Upper lobe of left lung (tissue), 6 donors: Measurements from ENCODE around the gene SLC2A3. TPM values are rescaled to one million over a fixed set of nuclear protein-coding genes. Genes with fewer than 3 reads are reported as not detected.
"Not testable (repeated sequence)": the region's sequence is repeated elsewhere in the genome, so short reads cannot be mapped to it uniquely, and the experiment has no call there.

Source experiments
- ATAC-seq, 2 donors: fragments of 200-7000 bp; cut with Tn5 transposase; one replicate each; pipeline ENCODE4 v1.9.1; 2022; ENCODE audit warnings: mild to moderate bottlenecking in 2 of 2, moderate library complexity in 2 of 2; ENCODE audit not compliant: low FRiP score in 2 of 2
- DNase-seq, 2 donors: peaks; one replicate each; pipeline ENCODE4 v3.0.0-alpha.2; 2019 to 2020
- H3K27ac ChIP-seq, 4 donors: fragments of 200-600 bp; sonication (generic); one replicate each; pipeline ENCODE4 v1.5.1; 2016 to 2019
- H3K27me3 ChIP-seq, 4 donors: fragments of 200-600 bp; sonication (generic); one replicate each; pipeline ENCODE4 v1.5.1; 2017 to 2019
- H3K36me3 ChIP-seq, 4 donors: fragments of 200-600 bp; sonication (generic); one replicate each; pipeline ENCODE4 v1.5.1; 2016 to 2019
- H3K4me1 ChIP-seq, 4 donors: fragments of 200-600 bp; sonication (generic); one replicate each; pipeline ENCODE4 v1.5.1; 2018 to 2019
- H3K4me3 ChIP-seq, 4 donors: fragments of 200-600 bp; sonication (generic); one replicate each; pipeline ENCODE4 v1.5.1; 2017 to 2019; ENCODE audit warnings: mild to moderate bottlenecking in 2 of 4, moderate library complexity in 1 of 4
- H3K9me3 ChIP-seq, 4 donors: fragments of 200-600 bp; sonication (generic); one replicate each; pipeline ENCODE4 v1.5.1; 2018 to 2019
- EP300 ChIP-seq, 4 donors: sonication (generic); formaldehyde crosslinking; IDR thresholded peaks; one replicate each; pipeline ENCODE4 v1.5.1; 2017; ENCODE audit warnings: antibody characterized with exemption in 4 of 4, control low read depth in 2 of 4
- POLR2A ChIP-seq, 4 donors: fragments of 450-650 bp; IDR thresholded peaks; one replicate each; pipeline ENCODE4 v1.5.1; 2016 to 2017; ENCODE audit warnings: antibody characterized with exemption in 4 of 4, mild to moderate bottlenecking in 2 of 4
- POLR2AphosphoS5 ChIP-seq, 2 donors: sonication (generic); formaldehyde crosslinking; IDR thresholded peaks; one replicate each; pipeline ENCODE4 v1.5.1; 2017; ENCODE audit warnings: antibody characterized with exemption in 2 of 2
- WGBS, 2 donors: methylation state at CpG; one replicate each; pipeline ENCODE4 v1.1.5; 2017 to 2018; 5-methylcytosine and 5-hydroxymethylcytosine counted together
- total RNA-seq, 6 donors: library from RNA; depleted of rRNA in 4 of 6; stranded (reverse); fragments of >200 nt in 4 of 6; gene quantifications; one replicate each; pipeline versions ENCODE4 v1.1.0 to v1.2.1, GENCODE V29; 2016 to 2021
- TF ChIP-seq, protein P1 (sequence below), 6 experiments: fragments of 450-650 bp in 4 of 6; fragments of 200-600 bp in 2 of 6; sonication (generic) in 2 of 6; IDR thresholded peaks; one replicate each; pipeline ENCODE4 v1.5.1; 2016 to 2019; ENCODE audit warnings: antibody characterized with exemption in 6 of 6
- donor health status: DM: no; HTN: no; CAD: no; lungs with moderate emphysema.
- donor health status: DM: no; HTN: yes; CAD: no; lungs with severe emphysema.

Gene SLC2A3
- total RNA-seq, 6 donors from 2014 or later = 43.0 to 148 (median 63.4) TPM

DNA sequence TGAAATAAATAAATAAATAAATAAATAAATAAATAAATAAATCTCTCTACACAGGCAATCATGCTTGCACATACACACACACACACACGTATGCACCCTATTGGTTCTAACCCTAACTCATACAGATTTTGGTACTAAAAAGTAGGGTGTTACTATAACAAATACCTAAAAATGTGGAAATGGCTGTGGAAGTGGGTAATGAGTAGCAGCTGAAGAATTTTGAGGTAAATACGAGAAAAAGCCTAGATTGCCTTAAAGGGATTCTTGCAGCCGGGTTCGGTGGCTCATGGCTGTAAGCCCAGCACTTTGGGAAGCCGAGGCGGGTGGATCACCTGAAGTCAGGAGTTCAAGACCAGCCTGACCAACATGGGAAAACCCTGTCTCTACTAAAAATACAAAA is 15.7 kb upstream of the SLC2A3 start:
- no peak for DNase-seq
- no peak for ATAC-seq
- 94 to 96% methylated on average over 6 of the region's 6 CpGs for WGBS, 2 donors

DNA sequence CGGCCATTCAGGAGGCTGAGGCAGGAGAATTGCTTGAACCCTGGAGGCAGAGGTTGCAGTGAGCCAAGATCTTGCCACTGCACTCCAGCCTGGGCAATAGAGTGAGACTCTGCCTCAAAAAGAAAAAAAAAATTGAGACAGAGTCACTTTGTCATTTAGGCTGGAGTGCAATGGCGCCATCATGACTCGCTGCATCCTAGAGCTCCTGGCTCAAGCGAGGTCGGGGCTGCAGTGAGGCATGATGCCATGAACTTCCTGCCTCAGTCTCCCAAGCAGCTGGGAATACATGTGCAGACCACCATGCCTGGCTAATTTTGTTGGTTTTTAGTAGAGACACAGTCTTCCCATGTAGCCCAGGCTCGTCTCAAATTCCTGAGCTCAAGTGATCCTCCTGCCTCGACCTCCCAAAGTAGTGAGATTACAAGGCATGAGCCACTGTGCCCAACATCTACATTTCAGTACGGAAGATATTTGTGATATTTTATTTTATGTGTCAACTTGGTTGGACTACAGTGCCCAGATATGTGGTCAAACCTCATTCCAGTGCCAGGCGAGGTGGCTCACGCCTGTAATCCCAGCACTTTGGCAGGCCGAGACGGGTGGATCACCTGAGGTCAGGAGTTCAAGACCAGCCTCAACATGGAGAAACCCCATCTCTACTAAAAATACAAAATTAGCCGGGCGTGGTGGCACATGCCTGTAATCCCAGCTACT is 14.4 kb upstream of the SLC2A3 start:
- not testable (repeated sequence) for H3K4me1 ChIP-seq, H3K27me3 ChIP-seq, H3K4me3 ChIP-seq, DNase-seq, H3K27ac ChIP-seq, H3K36me3 ChIP-seq, ATAC-seq, H3K9me3 ChIP-seq
- 90 to 91% methylated on average over 12 to 14 of the region's 14 CpGs for WGBS, 2 donors

More for the DNA sequence above, 15.7 kb upstream of the SLC2A3 start:
- Histone ChIP-seq H3K27ac (no peak overlapping the region), H3K4me3 (no peak overlapping the region), H3K9me3 (no peaks in the 10 kb centered on the region), H3K4me1 (no peaks in the 10 kb centered on the region), H3K27me3 (no peaks in the 10 kb centered on the region), H3K36me3 (no peaks in the 10 kb centered on the region)
- TF ChIP-seq, protein P1, sequence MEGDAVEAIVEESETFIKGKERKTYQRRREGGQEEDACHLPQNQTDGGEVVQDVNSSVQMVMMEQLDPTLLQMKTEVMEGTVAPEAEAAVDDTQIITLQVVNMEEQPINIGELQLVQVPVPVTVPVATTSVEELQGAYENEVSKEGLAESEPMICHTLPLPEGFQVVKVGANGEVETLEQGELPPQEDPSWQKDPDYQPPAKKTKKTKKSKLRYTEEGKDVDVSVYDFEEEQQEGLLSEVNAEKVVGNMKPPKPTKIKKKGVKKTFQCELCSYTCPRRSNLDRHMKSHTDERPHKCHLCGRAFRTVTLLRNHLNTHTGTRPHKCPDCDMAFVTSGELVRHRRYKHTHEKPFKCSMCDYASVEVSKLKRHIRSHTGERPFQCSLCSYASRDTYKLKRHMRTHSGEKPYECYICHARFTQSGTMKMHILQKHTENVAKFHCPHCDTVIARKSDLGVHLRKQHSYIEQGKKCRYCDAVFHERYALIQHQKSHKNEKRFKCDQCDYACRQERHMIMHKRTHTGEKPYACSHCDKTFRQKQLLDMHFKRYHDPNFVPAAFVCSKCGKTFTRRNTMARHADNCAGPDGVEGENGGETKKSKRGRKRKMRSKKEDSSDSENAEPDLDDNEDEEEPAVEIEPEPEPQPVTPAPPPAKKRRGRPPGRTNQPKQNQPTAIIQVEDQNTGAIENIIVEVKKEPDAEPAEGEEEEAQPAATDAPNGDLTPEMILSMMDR (IDR thresholded peaks at IDR 0.05) = no peak
- TF ChIP-seq POLR2A (IDR thresholded peaks at IDR 0.05) (no peak), POLR2AphosphoS5 (IDR thresholded peaks at IDR 0.05) (no peak), EP300 (IDR thresholded peaks at IDR 0.05) (no peak)

DNA sequence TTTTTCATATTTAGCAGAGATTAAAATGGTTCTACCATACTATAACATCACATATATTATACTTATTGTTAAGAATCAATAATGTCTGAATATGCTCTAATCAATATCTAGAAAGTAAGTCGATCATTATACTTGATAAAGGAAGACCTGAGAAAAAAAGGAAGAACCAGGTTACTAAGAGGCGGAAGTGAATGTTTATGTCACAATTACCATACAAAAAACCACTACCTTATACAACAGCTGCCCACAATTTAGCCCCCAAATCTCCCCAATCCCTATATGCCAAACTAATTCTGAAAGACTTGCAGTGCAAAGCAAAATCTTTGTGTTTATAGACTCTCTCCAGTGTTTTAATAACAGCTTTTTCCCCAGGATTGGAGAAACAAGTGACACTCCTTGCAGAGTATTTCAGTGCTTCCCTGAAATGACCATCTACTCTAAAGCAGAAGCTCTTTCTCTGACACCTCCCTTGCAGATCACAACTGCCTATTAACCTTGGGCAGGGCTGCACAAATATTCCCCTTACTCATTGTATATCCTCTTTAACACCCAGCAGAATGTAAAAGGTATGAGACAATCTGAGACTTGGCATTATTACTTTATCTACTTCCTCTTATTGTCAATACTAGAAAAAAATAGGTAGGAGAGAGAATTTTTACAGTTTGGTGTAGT is 12.7 kb upstream of the SLC2A3 start:
- H3K36me3 ChIP-seq = no peaks in the 10 kb centered on the region
- TF ChIP-seq, protein P1 (IDR thresholded peaks at IDR 0.05) = no peak
- TF ChIP-seq POLR2A (IDR thresholded peaks at IDR 0.05) = no peak
- TF ChIP-seq EP300 (IDR thresholded peaks at IDR 0.05) = no peak
- TF ChIP-seq POLR2AphosphoS5 (IDR thresholded peaks at IDR 0.05) = no peak
- peak overlapping the region; percentile 26 to 75 (median 54) for H3K27ac ChIP-seq
- peak in 1 of 2 donors; percentile 59 for ATAC-seq
- no peak overlapping the region for H3K4me3 ChIP-seq
- DNase-seq = no peak
- H3K27me3 ChIP-seq = no peaks in the 10 kb centered on the region
- no peaks in the 10 kb centered on the region for H3K4me1 ChIP-seq
- no peaks in the 10 kb centered on the region for H3K9me3 ChIP-seq
- 25 to 50% methylated on average over 2 of the region's 2 CpGs for WGBS, 2 donors

DNA sequence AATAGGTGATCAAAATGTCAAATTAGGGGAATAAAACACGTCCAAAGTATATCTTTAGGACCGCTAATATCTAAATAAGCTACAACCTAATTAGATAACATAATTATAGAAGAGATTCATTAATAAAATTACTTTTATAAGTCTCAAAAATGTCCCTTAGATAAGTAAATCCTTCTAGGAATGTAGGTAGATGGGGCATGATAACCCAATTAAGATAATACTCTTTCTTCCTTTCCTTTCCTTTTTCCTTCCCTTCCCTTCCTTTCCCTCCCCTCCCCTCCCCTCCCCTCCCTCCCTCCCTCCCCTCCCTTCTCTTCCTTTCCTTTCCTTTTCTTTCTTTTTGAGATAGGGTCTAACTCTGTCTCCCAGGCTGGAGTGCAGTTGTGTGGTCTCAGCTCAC is 11.0 kb upstream of the SLC2A3 start:
- no peaks in the 10 kb centered on the region for H3K4me1 ChIP-seq
- no peaks in the 10 kb centered on the region for H3K36me3 ChIP-seq
- H3K27me3 ChIP-seq = no peaks in the 10 kb centered on the region
- no peak for ATAC-seq
- 94 to 96% methylated on average over 2 of the region's 2 CpGs for WGBS, 2 donors
- H3K4me3 ChIP-seq = no peak overlapping the region
- TF ChIP-seq POLR2AphosphoS5 (IDR thresholded peaks at IDR 0.05) = no peak
- H3K27ac ChIP-seq = no peak overlapping the region
- H3K9me3 ChIP-seq = no peaks in the 10 kb centered on the region
- DNase-seq = no peak

DNA sequence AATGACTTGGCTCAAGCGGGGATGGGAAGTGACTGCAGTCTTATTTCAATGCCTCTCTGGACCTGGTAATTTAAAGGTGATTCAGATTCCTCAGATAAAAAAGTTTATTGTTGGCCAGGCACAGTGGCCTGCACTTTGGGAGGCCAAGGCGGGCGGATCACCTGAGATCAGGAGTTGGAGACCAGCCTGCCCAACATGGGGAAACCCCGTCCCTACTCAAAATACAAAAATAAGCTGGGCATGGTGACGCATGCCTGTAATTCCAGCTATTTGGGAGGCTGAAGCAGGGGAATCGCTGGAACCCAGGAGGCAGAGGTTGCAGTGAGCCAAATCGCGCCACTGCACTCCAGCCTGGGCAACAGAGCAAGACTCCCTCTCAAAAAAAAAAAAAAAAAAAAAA is 8.8 kb upstream of the SLC2A3 start:
- not testable (repeated sequence) for H3K27ac ChIP-seq, ATAC-seq, H3K9me3 ChIP-seq, H3K27me3 ChIP-seq, H3K4me3 ChIP-seq, H3K4me1 ChIP-seq, DNase-seq, H3K36me3 ChIP-seq
- WGBS, 2 donors = 94 to 96% methylated on average over 8 of the region's 8 CpGs

DNA sequence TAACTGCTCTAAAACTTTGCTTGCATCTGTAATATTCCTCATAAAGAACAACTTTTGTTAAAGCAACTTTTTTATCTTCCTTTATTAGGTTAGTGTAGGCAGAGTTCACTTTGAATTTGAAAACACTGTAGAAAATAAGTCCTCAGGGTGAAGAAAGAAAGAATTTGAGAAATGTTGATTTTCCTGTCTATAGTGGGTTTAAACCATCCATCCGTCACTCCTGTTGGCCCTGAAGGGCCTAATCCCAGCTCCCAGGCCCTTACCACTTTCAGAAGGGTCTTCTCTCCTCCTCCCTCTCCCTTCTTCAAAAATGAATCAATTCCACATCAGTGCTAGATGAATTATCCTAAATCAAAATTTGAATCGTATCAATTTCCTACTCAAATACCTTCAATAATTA is 4.9 kb upstream of the SLC2A3 start:
- WGBS, 2 donors = 83 to 85% methylated on average over 2 of the region's 2 CpGs

More for the DNA sequence above, 4.9 kb upstream of the SLC2A3 start:
- TF ChIP-seq POLR2A (IDR thresholded peaks at IDR 0.05) (no peak), EP300 (IDR thresholded peaks at IDR 0.05) (no peak), POLR2AphosphoS5 (IDR thresholded peaks at IDR 0.05) (no peak)
- TF ChIP-seq, protein P1 (IDR thresholded peaks at IDR 0.05) = no peak
- peaks cover 3 to 7% (median 6%) of the 10 kb centered on the region in 4 donors for H3K4me1 ChIP-seq
- DNase-seq = no peak
- H3K36me3 ChIP-seq = no peaks in the 10 kb centered on the region
- H3K9me3 ChIP-seq = no peaks in the 10 kb centered on the region
- ATAC-seq = no peak
- H3K27ac ChIP-seq = no peak overlapping the region
- no peak overlapping the region for H3K4me3 ChIP-seq
- no peaks in the 10 kb centered on the region for H3K27me3 ChIP-seq
